ENCODE measurements around the gene GUK1.

GUK1 gene

GRCh38 chr1:228152097-228152917 is 12.2 kb downstream of the GUK1 start:
- no peak for TF ChIP-seq CTCF (IDR thresholded peaks at IDR 0.05; ENCODE audit: insufficient read depth, low read length)
- no peak for TF ChIP-seq POLR2AphosphoS5 (IDR thresholded peaks at IDR 0.05; ENCODE audit: low read depth)
- TF ChIP-seq REST (IDR thresholded peaks at IDR 0.05; ENCODE audit: insufficient replicate concordance, low read depth) = no peak
- TF ChIP-seq SPI1 (IDR thresholded peaks at IDR 0.05; ENCODE audit: borderline replicate concordance, low read depth) = no peak
- no peak for TF ChIP-seq GABPA (IDR thresholded peaks at IDR 0.05; ENCODE audit: low read depth)
- H3K4me3 ChIP-seq (replicated peaks; ENCODE audit: insufficient read depth, low read length) = no peak overlapping the region
- no peak for DNase-seq (ENCODE audit: low read depth in 1 of 2, low spot score in 1 of 2)
- no peak overlapping the region for H3K27ac ChIP-seq (replicated peaks)
- H3K27me3 ChIP-seq (ENCODE audit: insufficient read depth, poor library complexity, severe bottlenecking) = no peaks in the 10 kb centered on the region

GRCh38 chr1:228152918-228153258 is 12.8 kb downstream of the GUK1 start:
- Histone ChIP-seq H3K27ac (replicated peaks) (no peak overlapping the region), H3K4me3 (replicated peaks; ENCODE audit: insufficient read depth, low read length) (no peak overlapping the region), H3K27me3 (ENCODE audit: insufficient read depth, poor library complexity, severe bottlenecking) (no peaks in the 10 kb centered on the region)
- no peak for DNase-seq (ENCODE audit: low read depth in 1 of 2, low spot score in 1 of 2)
- TF ChIP-seq CTCF (IDR thresholded peaks at IDR 0.05; ENCODE audit: insufficient read depth, low read length) = no peak
- no peak for TF ChIP-seq POLR2AphosphoS5 (IDR thresholded peaks at IDR 0.05; ENCODE audit: low read depth)
- no peak for TF ChIP-seq GABPA (IDR thresholded peaks at IDR 0.05; ENCODE audit: low read depth)
- TF ChIP-seq REST (IDR thresholded peaks at IDR 0.05; ENCODE audit: insufficient replicate concordance, low read depth) = no peak
- no peak for TF ChIP-seq SPI1 (IDR thresholded peaks at IDR 0.05; ENCODE audit: borderline replicate concordance, low read depth)

GRCh38 chr1:228154021-228154669 is 14.1 kb downstream of the GUK1 start:
- H3K27ac ChIP-seq (replicated peaks) = no peak overlapping the region
- TF ChIP-seq REST (IDR thresholded peaks at IDR 0.05; ENCODE audit: insufficient replicate concordance, low read depth) (no peak), GABPA (IDR thresholded peaks at IDR 0.05; ENCODE audit: low read depth) (no peak), SPI1 (IDR thresholded peaks at IDR 0.05; ENCODE audit: borderline replicate concordance, low read depth) (no peak), POLR2AphosphoS5 (IDR thresholded peaks at IDR 0.05; ENCODE audit: low read depth) (no peak), CTCF (IDR thresholded peaks at IDR 0.05; ENCODE audit: insufficient read depth, low read length) (no peak)
- DNase-seq (ENCODE audit: low read depth in 1 of 2, low spot score in 1 of 2) = no peak
- H3K4me3 ChIP-seq (replicated peaks; ENCODE audit: insufficient read depth, low read length) = no peak overlapping the region
- H3K27me3 ChIP-seq (ENCODE audit: insufficient read depth, poor library complexity, severe bottlenecking) = no peaks in the 10 kb centered on the region

Measured in HL-60 (cell line).